ENCODE measurements around the gene PODXL. TPM values are rescaled to one million over a fixed set of nuclear protein-coding genes. Genes with fewer than 3 reads are reported as not detected.

Gene PODXL
- polyA plus RNA-seq, 1 experiment, result 0.79 TPM

DNA sequence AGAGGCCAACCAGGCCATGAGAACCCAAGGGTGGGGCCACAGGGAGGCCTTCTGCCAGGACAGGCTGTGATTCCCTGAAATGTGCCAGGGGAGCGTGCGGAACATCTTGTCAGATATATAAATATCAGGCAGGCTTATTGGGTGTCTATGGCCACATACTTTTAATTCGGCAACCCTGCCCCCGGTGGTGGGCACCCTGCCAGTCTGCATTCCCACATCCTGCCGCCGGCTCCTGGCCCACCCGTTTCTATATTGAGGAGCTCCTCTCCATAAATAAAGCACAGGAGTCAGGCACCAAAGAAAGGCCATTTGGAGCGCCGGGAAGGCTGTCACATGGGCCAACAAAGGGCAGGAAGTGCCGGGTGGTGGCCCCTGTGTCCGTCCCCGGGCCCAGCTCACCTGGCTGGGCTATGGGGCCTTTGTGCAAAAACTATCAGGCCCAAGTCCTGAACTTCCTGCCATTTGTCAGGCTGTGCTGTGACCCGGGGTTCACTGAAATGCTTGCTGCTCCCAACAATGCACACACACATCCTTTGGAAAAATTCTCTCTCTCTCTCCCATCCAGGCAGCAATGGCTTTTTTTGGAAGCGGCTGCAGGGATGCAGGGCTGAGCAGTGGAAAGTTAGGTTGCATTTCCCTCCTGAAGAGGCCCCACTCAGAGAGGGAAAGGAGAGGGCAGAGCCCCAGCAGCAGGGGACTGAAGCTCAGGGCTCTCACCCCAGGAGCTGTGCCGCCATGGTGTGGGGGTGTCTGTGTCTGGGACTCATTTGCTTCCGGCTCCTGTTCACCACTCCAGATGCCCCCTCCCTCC lies 25.0 kb upstream of the PODXL start:
- TF ChIP-seq, protein P1, sequence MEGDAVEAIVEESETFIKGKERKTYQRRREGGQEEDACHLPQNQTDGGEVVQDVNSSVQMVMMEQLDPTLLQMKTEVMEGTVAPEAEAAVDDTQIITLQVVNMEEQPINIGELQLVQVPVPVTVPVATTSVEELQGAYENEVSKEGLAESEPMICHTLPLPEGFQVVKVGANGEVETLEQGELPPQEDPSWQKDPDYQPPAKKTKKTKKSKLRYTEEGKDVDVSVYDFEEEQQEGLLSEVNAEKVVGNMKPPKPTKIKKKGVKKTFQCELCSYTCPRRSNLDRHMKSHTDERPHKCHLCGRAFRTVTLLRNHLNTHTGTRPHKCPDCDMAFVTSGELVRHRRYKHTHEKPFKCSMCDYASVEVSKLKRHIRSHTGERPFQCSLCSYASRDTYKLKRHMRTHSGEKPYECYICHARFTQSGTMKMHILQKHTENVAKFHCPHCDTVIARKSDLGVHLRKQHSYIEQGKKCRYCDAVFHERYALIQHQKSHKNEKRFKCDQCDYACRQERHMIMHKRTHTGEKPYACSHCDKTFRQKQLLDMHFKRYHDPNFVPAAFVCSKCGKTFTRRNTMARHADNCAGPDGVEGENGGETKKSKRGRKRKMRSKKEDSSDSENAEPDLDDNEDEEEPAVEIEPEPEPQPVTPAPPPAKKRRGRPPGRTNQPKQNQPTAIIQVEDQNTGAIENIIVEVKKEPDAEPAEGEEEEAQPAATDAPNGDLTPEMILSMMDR (IDR thresholded peaks at IDR 0.05; ENCODE audit: low read depth, low read length), result no peak
- ChIA-PET POLR2A (no interaction called here), CTCF (interaction anchor here (0.8 to 1.0 kb wide), 2 partner anchors 23 to 102 kb away, joined by 3 read pairs; no protein-coding TSS in a partner anchor)
- H3K27me3 ChIP-seq (ENCODE audit: control insufficient read depth, insufficient read depth, low read length), result peaks cover 2% of the 10 kb centered on the region
- no peak overlapping the region for H3K27ac ChIP-seq (ENCODE audit: low read depth, low read length)
- no peak for DNase-seq (ENCODE audit: low read depth, low spot score)
- no peak overlapping the region for H3K4me3 ChIP-seq (ENCODE audit: low read depth, low read length)
- H3K9me3 ChIP-seq (ENCODE audit: control insufficient read depth, insufficient read depth, low read length), result no peaks in the 10 kb centered on the region

- no peak for DNase-seq (ENCODE audit: low read depth, low spot score)
- TF ChIP-seq, protein P1 (IDR thresholded peaks at IDR 0.05; ENCODE audit: low read depth, low read length), result no peak
- no peaks in the 10 kb centered on the region for H3K9me3 ChIP-seq (ENCODE audit: control insufficient read depth, insufficient read depth, low read length)
- no peaks in the 10 kb centered on the region for H3K27me3 ChIP-seq (ENCODE audit: control insufficient read depth, insufficient read depth, low read length)
- ChIA-PET CTCF (no interaction called here), POLR2A (no interaction called here)
- H3K27ac ChIP-seq (ENCODE audit: low read depth, low read length), result no peak overlapping the region
- H3K4me3 ChIP-seq (ENCODE audit: low read depth, low read length), result no peak overlapping the region
Observed at GRCh38 chr7:131578602-131579001, 22.2 kb upstream of the PODXL start.

GRCh38 chr7:131574741-131575140 lies 18.3 kb upstream of the PODXL start:
- Histone ChIP-seq H3K27me3 (ENCODE audit: control insufficient read depth, insufficient read depth, low read length) (no peaks in the 10 kb centered on the region), H3K9me3 (ENCODE audit: control insufficient read depth, insufficient read depth, low read length) (no peaks in the 10 kb centered on the region), H3K4me3 (ENCODE audit: low read depth, low read length) (no peak overlapping the region), H3K27ac (ENCODE audit: low read depth, low read length) (no peak overlapping the region)
- ChIA-PET CTCF (no interaction called here), POLR2A (no interaction called here)
- TF ChIP-seq, protein P1 (IDR thresholded peaks at IDR 0.05; ENCODE audit: low read depth, low read length), result no peak
- DNase-seq (ENCODE audit: low read depth, low spot score), result no peak

GRCh38 chr7:131570401-131570800 lies 14.0 kb upstream of the PODXL start:
- TF ChIP-seq, protein P1 (IDR thresholded peaks at IDR 0.05; ENCODE audit: low read depth, low read length), result no peak
- POLR2A ChIA-PET, result no interaction called here
- DNase-seq (ENCODE audit: low read depth, low spot score), result no peak
- Histone ChIP-seq H3K27ac (ENCODE audit: low read depth, low read length) (no peak overlapping the region), H3K9me3 (ENCODE audit: control insufficient read depth, insufficient read depth, low read length) (no peaks in the 10 kb centered on the region), H3K27me3 (ENCODE audit: control insufficient read depth, insufficient read depth, low read length) (no peaks in the 10 kb centered on the region), H3K4me3 (ENCODE audit: low read depth, low read length) (no peak overlapping the region)
- CTCF ChIA-PET, result no interaction called here

- DNase-seq (ENCODE audit: low read depth, low spot score), result no peak
- Histone ChIP-seq H3K4me3 (ENCODE audit: low read depth, low read length) (no peak overlapping the region), H3K9me3 (ENCODE audit: control insufficient read depth, insufficient read depth, low read length) (no peaks in the 10 kb centered on the region), H3K27ac (ENCODE audit: low read depth, low read length) (no peak overlapping the region), H3K27me3 (ENCODE audit: control insufficient read depth, insufficient read depth, low read length) (no peaks in the 10 kb centered on the region)
- TF ChIP-seq, protein P1 (IDR thresholded peaks at IDR 0.05; ENCODE audit: low read depth, low read length), result no peak
- POLR2A ChIA-PET, result no interaction called here
- CTCF ChIA-PET, result no interaction called here
Observed at GRCh38 chr7:131568970-131569369, 12.5 kb upstream of the PODXL start.

Measured in AG04450 (cell line).